Caco-2 (cell line): ENCODE results near the gene STAP2. TPM values are rescaled to one million over a fixed set of nuclear protein-coding genes. Genes with fewer than 3 reads are reported as not detected.

ENCODE experiments used
- BruUV-seq: library from RNA; stranded (reverse); fragments of 400-500 nt; replicated peaks from 2 replicates; lab custom pipeline; 2021; lab: Mats Ljungman, UMichigan
- CTCF ChIA-PET: fragments of 300-600 bp; sonication (Branson Sonifier 250); formaldehyde crosslinking; loops from one replicate; lab custom pipeline; 2022; ENCODE audit warnings: antibody characterized with exemption; lab: Charles Lee
- POLR2A ChIA-PET: fragments of 300-600 bp; sonication (Branson Sonifier 250); formaldehyde crosslinking; loops from one replicate; lab custom pipeline; 2022; ENCODE audit warnings: antibody characterized with exemption; lab: Charles Lee
- DNase-seq, 2 experiments: peaks; one replicate each; pipeline versions ENCODE4 v3.0.0 to v3.0.0-alpha.2; 2020 to 2022
- H3K27me3 ChIP-seq: replicated peaks from 2 replicates; pipeline ENCODE4 v1.6.0; 2011; ENCODE audit warnings: low read length; ENCODE audit not compliant: control insufficient read depth, insufficient read depth
- H3K36me3 ChIP-seq: 2 replicates; pipeline ENCODE4 v1.5.1; 2011; ENCODE audit warnings: low read length; ENCODE audit not compliant: control insufficient read depth, insufficient read depth
- H3K4me1 ChIP-seq: fragments of 250-450 bp; sonication (Bioruptor Pico); 2 replicates; pipeline ENCODE4 v1.5.1; 2020; ENCODE audit warnings: mild to moderate bottlenecking
- H3K4me3 ChIP-seq: 2 replicates; pipeline ENCODE4 v1.5.1; 2011; ENCODE audit warnings: low read depth, mild to moderate bottlenecking, control low read depth, low read length
- H3K9me3 ChIP-seq: fragments of 250-450 bp; sonication (Bioruptor Pico); 2 replicates; pipeline ENCODE4 v1.5.1; 2020; ENCODE audit warnings: mild to moderate bottlenecking, moderate library complexity
- H3K27ac Mint-ChIP-seq: one replicate; pipeline ENCODE4 v1.8.0; 2022; ENCODE audit warnings: mixed read lengths; ENCODE audit not compliant: unreplicated experiment
- H3K27me3 Mint-ChIP-seq: one replicate; pipeline ENCODE4 v1.8.0; 2022; ENCODE audit warnings: mixed read lengths; ENCODE audit not compliant: insufficient read depth, unreplicated experiment
- H3K36me3 Mint-ChIP-seq: one replicate; pipeline ENCODE4 v1.8.0; 2022; ENCODE audit warnings: mild to moderate bottlenecking, mixed read lengths; ENCODE audit not compliant: insufficient read depth, unreplicated experiment
- H3K4me1 Mint-ChIP-seq: one replicate; pipeline ENCODE4 v1.8.0; 2022; ENCODE audit warnings: low read depth, mixed read lengths; ENCODE audit not compliant: unreplicated experiment
- H3K4me3 Mint-ChIP-seq: one replicate; pipeline ENCODE4 v1.8.0; 2022; ENCODE audit warnings: mild to moderate bottlenecking, moderate library complexity, mixed read lengths; ENCODE audit not compliant: unreplicated experiment
- H3K9me3 Mint-ChIP-seq: one replicate; pipeline ENCODE4 v1.8.0; 2022; ENCODE audit warnings: mixed read lengths; ENCODE audit not compliant: unreplicated experiment
- intact Hi-C: fragments of 100-400 bp; cut with micrococcal nuclease; formaldehyde crosslinking; loops from one replicate; pipeline ENCODE4 v1.10.0; 2022; ENCODE audit not compliant: unreplicated experiment
- total RNA-seq: library from RNA; stranded (reverse); gene quantifications from 2 replicates; pipeline ENCODE4 v1.2.3, GENCODE V29; 2022
- TF ChIP-seq, protein P1 (sequence below), 2 experiments: fragments of 200-600 bp in 1 of 2; IDR thresholded peaks; 1 replicate in 1 of 2; 2 replicates in 1 of 2; pipeline versions ENCODE4 v1.5.1 to v1.8.0; 2011 to 2022; ENCODE audit warnings: antibody characterized with exemption in 1 of 2, control low read depth in 1 of 2, inconsistent platforms in 1 of 2, low read depth in 1 of 2, low read length in 1 of 2, mild to moderate bottlenecking in 1 of 2, moderate library complexity in 1 of 2; ENCODE audit not compliant: insufficient read depth in 1 of 2, severe bottlenecking in 1 of 2, unreplicated experiment in 1 of 2

Gene STAP2
- total RNA-seq, 1 experiment from 2014 or later = 71.6 TPM

DNA sequence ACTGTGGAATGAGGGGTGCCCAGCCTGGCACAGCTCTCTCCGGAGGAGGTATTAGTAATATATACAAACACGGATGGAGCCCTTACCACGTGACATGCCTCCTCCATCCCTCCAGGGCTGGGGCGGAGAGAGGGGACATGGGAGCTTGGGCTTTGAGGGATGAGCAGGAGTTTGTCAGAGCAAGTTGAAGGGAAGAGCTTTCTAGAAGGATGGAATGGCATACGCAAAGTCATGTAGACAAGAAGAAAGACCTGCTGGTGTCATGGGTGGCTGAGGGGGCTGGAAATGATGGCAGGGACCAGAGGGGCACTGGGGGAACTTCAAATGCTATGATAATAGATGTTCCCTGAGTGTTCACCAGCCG lies 7.4 kb upstream of the STAP2 start:
- BruUV-seq = no TSS peak
- DNase-seq = no peak
- TF ChIP-seq, protein P1, sequence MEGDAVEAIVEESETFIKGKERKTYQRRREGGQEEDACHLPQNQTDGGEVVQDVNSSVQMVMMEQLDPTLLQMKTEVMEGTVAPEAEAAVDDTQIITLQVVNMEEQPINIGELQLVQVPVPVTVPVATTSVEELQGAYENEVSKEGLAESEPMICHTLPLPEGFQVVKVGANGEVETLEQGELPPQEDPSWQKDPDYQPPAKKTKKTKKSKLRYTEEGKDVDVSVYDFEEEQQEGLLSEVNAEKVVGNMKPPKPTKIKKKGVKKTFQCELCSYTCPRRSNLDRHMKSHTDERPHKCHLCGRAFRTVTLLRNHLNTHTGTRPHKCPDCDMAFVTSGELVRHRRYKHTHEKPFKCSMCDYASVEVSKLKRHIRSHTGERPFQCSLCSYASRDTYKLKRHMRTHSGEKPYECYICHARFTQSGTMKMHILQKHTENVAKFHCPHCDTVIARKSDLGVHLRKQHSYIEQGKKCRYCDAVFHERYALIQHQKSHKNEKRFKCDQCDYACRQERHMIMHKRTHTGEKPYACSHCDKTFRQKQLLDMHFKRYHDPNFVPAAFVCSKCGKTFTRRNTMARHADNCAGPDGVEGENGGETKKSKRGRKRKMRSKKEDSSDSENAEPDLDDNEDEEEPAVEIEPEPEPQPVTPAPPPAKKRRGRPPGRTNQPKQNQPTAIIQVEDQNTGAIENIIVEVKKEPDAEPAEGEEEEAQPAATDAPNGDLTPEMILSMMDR (IDR thresholded peaks at IDR 0.05; ENCODE audit: insufficient read depth in 1 of 2, low read depth in 1 of 2, low read length in 1 of 2, severe bottlenecking in 1 of 2, unreplicated experiment in 1 of 2) = no peak
- intact Hi-C loops = no loop called here
- no peak overlapping the region for H3K27ac Mint-ChIP-seq
- Histone ChIP-seq H3K4me3 (no peak overlapping the region), H3K4me1 (peaks cover 16% of the 10 kb centered on the region), H3K27me3 (no peaks in the 10 kb centered on the region), H3K36me3 (no peaks in the 10 kb centered on the region; the same call in 1 of the 2 replicates), H3K9me3 (no peaks in the 10 kb centered on the region)
- H3K9me3 Mint-ChIP-seq = no peaks in the 10 kb centered on the region
- no peaks in the 10 kb centered on the region for H3K27me3 Mint-ChIP-seq
- CTCF ChIA-PET = interaction anchor here (0.5 kb wide), 1 partner anchor 41 kb away, joined by 3 read pairs; the partner anchor contains the start of gene FSD1
- peaks cover 29% of the 10 kb centered on the region for H3K36me3 Mint-ChIP-seq
- H3K4me3 Mint-ChIP-seq = no peak overlapping the region
- POLR2A ChIA-PET = no interaction called here
- H3K4me1 Mint-ChIP-seq = peaks cover 6% of the 10 kb centered on the region

DNA sequence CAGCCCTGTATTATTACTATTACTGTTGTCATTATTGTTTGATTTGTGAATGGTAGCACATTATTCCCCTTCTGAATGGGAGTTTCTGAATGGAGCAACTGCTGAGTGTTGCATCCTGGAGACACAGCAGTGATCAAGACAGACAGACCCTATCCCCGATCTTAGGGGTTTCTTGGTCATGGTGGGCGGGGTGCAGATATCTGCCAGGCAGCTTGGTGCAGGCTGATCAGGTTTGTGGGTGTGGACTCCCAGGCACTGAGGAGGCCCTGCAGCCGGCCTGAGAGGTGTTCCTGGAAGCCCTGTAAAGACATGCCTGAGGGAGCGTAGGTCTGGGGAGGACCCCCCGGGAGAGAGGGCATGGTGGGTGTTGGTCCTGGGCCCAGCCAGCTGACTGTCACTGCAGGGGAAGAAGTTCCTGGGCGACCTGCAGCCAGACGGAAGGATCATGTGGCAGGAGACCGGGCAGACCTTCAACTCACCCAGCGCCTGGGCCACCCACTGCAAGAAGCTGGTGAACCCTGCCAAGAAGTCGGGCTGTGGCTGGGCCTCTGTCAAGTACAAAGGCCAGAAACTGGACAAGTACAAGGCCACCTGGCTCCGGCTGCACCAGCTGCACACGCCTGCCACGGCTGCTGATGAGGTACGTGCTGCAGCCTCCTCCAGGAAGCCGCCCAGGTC lies 6.9 kb upstream of the STAP2 start:
- Mint-ChIP-seq H3K4me3 (no peak overlapping the region), H3K9me3 (no peaks in the 10 kb centered on the region), H3K36me3 (peaks cover 29% of the 10 kb centered on the region), H3K27ac (no peak overlapping the region), H3K4me1 (peaks cover 6% of the 10 kb centered on the region), H3K27me3 (no peaks in the 10 kb centered on the region)
- TSS peak; percentile 33 for BruUV-seq
- intact Hi-C loops = no loop called here
- Histone ChIP-seq H3K4me3 (no peak overlapping the region), H3K4me1 (peaks cover 16% of the 10 kb centered on the region), H3K9me3 (no peaks in the 10 kb centered on the region), H3K27me3 (no peaks in the 10 kb centered on the region), H3K36me3 (no peaks in the 10 kb centered on the region; the same call in 1 of the 2 replicates)
- CTCF ChIA-PET = interaction anchor here (0.5 kb wide), 1 partner anchor 41 kb away, joined by 3 read pairs; the partner anchor contains the start of gene FSD1
- TF ChIP-seq, protein P1 (IDR thresholded peaks at IDR 0.05; ENCODE audit: insufficient read depth in 1 of 2, low read depth in 1 of 2, low read length in 1 of 2, severe bottlenecking in 1 of 2, unreplicated experiment in 1 of 2) = no peak
- no peak for DNase-seq
- POLR2A ChIA-PET = no interaction called here

DNA sequence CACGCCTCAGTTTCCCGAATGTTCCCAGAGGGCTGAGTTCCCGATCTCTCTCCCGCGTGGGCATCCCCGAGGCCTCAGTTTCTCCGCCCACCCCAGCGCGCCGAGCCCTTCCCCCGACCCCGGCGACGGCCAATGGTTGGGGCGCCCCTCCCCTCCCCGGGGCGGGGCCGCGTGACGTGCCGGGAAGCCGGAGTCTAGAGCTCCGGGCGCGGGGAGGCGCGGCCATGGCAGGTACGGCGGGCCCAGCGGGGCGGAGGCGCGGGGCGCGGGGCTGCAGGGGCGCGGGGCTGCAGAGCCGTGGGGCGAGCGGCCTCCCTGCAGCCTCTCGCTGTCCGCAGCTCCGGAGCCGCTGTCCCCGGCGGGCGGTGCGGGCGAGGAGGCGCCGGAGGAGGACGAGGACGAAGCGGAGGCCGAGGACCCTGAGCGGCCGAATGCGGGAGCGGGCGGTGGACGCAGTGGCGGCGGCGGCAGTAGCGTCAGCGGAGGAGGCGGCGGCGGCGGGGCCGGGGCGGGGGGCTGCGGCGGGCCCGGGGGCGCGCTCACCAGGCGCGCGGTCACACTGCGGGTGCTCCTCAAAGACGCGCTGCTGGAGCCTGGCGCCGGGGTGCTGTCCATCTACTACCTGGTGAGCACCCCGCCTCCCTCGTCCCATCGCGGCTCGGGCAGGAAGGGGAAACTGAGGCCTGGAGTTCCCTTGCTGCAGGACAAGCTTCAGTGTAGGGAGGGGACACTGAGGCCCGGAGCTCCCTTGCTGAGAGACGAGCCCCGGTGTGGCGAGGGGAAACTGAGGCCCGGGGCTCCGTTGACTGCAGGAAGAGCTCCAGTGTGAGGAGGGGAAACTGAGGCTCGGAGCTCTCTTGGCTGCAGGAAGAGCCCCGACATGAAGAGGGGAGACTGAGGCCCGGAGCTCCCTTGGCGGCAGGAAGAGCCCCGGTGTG lies 5.0 kb upstream of the STAP2 start, which contains the start of gene MPND:
TSS of gene MPND (plus strand) at position 193 of the 938 bp plus-strand sequence. CDS start at position 225, 32 bp downstream.
- Histone ChIP-seq H3K27me3 (no peaks in the 10 kb centered on the region), H3K9me3 (no peaks in the 10 kb centered on the region), H3K4me1 (peaks cover 16% of the 10 kb centered on the region), H3K4me3 (peak within 1 kb of the TSS; percentile 55), H3K36me3 (no peaks in the 10 kb centered on the region)
- no TSS peak for BruUV-seq
- intact Hi-C loops = loop anchor here (5.0 kb wide), 1 partner anchor 61 kb away; no protein-coding TSS in a partner anchor
- Mint-ChIP-seq H3K27me3 (no peaks in the 10 kb centered on the region), H3K4me1 (peaks cover 6% of the 10 kb centered on the region), H3K4me3 (peak within 1 kb of the TSS; percentile 91), H3K9me3 (no peaks in the 10 kb centered on the region), H3K27ac (peak within 1 kb of the TSS; percentile 77), H3K36me3 (peaks cover 38% of the 10 kb centered on the region)
- TF ChIP-seq, protein P1 (IDR thresholded peaks at IDR 0.05; ENCODE audit: insufficient read depth in 1 of 2, low read depth in 1 of 2, low read length in 1 of 2, severe bottlenecking in 1 of 2, unreplicated experiment in 1 of 2) = no peak
- ChIA-PET CTCF (interaction anchor here (0.6 to 2.6 kb wide), 14 partner anchors 9 to 180 kb away, joined by 3 to 45 read pairs (median 4); partner anchors contain the start of gene YJU2), POLR2A (interaction anchor here (0.6 to 2.1 kb wide), 12 partner anchors 9 to 1093 kb away, joined by 3 to 20 read pairs (median 8); partner anchors contain the start of genes CHAF1A, EEF2 and HDGFL2)
- peak; percentile 84 to 94 for DNase-seq
